OCI-LY7 (cell line): Measurements from ENCODE around the gene TACC3. TPM values are rescaled to one million over a fixed set of nuclear protein-coding genes. Genes with fewer than 3 reads are reported as not detected.

ENCODE experiments used
- BruUV-seq: library from RNA; stranded (reverse); fragments of 400-500 nt; replicated peaks from 2 replicates; lab custom pipeline; 2021; lab: Mats Ljungman, UMichigan
- CTCF ChIA-PET: fragments of 300-600 bp; sonication (Branson Sonifier 250); formaldehyde crosslinking; loops from one replicate; lab custom pipeline; 2022; ENCODE audit warnings: antibody characterized with exemption; ENCODE audit not compliant: unreplicated experiment; lab: Charles Lee
- POLR2A ChIA-PET: fragments of 300-600 bp; sonication (Branson Sonifier 250); formaldehyde crosslinking; loops from one replicate; lab custom pipeline; 2022; ENCODE audit warnings: antibody characterized with exemption; lab: Charles Lee
- DNase-seq: peaks from one replicate; pipeline ENCODE4 v3.0.0-alpha.2; 2015; ENCODE audit warnings: low spot score
- H2AFZ ChIP-seq: fragments of 200-600 bp; sonication (generic), shearing (Covaris generic); 2 replicates; pipeline ENCODE4 v1.6.1; 2014; ENCODE audit warnings: mild to moderate bottlenecking, antibody characterized with exemption, low read length, moderate library complexity
- H3K27ac ChIP-seq: fragments of 200-600 bp; sonication (generic); 2 replicates; pipeline ENCODE4 v1.5.1; 2014; ENCODE audit warnings: mixed run types, low read depth, mild to moderate bottlenecking, moderate library complexity, low read length, inconsistent platforms; ENCODE audit not compliant: poor library complexity, severe bottlenecking
- H3K36me3 ChIP-seq: fragments of 200-600 bp; sonication (generic); 2 replicates; pipeline ENCODE4 v1.6.1; 2014; ENCODE audit warnings: mild to moderate bottlenecking, antibody characterized with exemption, low read length, moderate library complexity, mixed read lengths; ENCODE audit not compliant: insufficient read depth
- H3K4me1 ChIP-seq: fragments of 200-600 bp; sonication (generic); 2 replicates; pipeline ENCODE4 v1.5.1; 2014; ENCODE audit warnings: mild to moderate bottlenecking, low read length; ENCODE audit not compliant: insufficient read depth, poor library complexity, severe bottlenecking
- H3K4me2 ChIP-seq: fragments of 200-600 bp; sonication (generic); 2 replicates; pipeline ENCODE4 v1.6.1; 2014; ENCODE audit warnings: mild to moderate bottlenecking, low read length
- H3K4me3 ChIP-seq: fragments of 200-600 bp; sonication (generic); 2 replicates; pipeline ENCODE4 v1.5.1; 2014; ENCODE audit warnings: mild to moderate bottlenecking, low read depth, low read length; ENCODE audit not compliant: poor library complexity, severe bottlenecking
- H3K79me2 ChIP-seq: fragments of 200-600 bp; sonication (generic); 2 replicates; pipeline ENCODE4 v1.6.1; 2016; ENCODE audit warnings: low read depth, mild to moderate bottlenecking, low read length, moderate library complexity, mixed read lengths; ENCODE audit not compliant: insufficient read depth
- H3K9me2 ChIP-seq: fragments of 200-600 bp; sonication (generic); 2 replicates; pipeline ENCODE4 v1.6.1; 2016; ENCODE audit warnings: mild to moderate bottlenecking, low read length, mixed read lengths; ENCODE audit not compliant: insufficient read depth
- H3K9me3 ChIP-seq: fragments of 200-600 bp; sonication (generic); 2 replicates; pipeline ENCODE4 v1.6.1; 2014; ENCODE audit warnings: mild to moderate bottlenecking, mixed run types, low read length, mixed read lengths
- H4K20me1 ChIP-seq: fragments of 200-600 bp; sonication (generic); 2 replicates; pipeline ENCODE4 v1.6.1; 2014; ENCODE audit warnings: mild to moderate bottlenecking, antibody characterized with exemption, low read length, moderate library complexity, mixed read lengths; ENCODE audit not compliant: insufficient read depth
- CTCF ChIP-seq: fragments of 200-600 bp; sonication (generic); conservative IDR thresholded peaks from 2 replicates; pipeline ENCODE4 v1.5.1; 2014; ENCODE audit warnings: mild to moderate bottlenecking, antibody characterized with exemption, low read length, moderate library complexity, mixed read lengths
- EZH2phosphoT487 ChIP-seq: fragments of 200-600 bp; sonication (generic); IDR thresholded peaks from 2 replicates; pipeline ENCODE4 v1.6.1; 2018; ENCODE audit warnings: low read depth, borderline replicate concordance, mild to moderate bottlenecking, mixed run types, antibody characterized with exemption, low read length, moderate library complexity, mixed read lengths
- intact Hi-C: fragments of 100-400 bp; cut with micrococcal nuclease; formaldehyde crosslinking; loops from one replicate; pipeline ENCODE4 v1.10.0; 2022; ENCODE audit not compliant: unreplicated experiment
- total RNA-seq, 2 experiments: library from RNA; depleted of rRNA in 1 of 2; stranded (reverse); fragments of >200 nt in 1 of 2; shearing (Covaris generic) in 1 of 2; gene quantifications; 2 replicates each; pipeline ENCODE4 v1.2.3, GENCODE V29; 2014 to 2022

The TACC3 gene
- total RNA-seq, 2 experiments from 2014 or later, result 100 to 257 TPM

- Histone ChIP-seq H3K79me2 (no peaks in the 10 kb centered on the region), H3K4me2 (no peak overlapping the region), H3K36me3 (no peaks in the 10 kb centered on the region), H3K4me1 (no peaks in the 10 kb centered on the region), H3K4me3 (no peak overlapping the region), H3K27ac (no peak overlapping the region), H3K9me3 (no peaks in the 10 kb centered on the region), H4K20me1 (no peaks in the 10 kb centered on the region), H3K9me2 (no peaks in the 10 kb centered on the region), H2AFZ (no peak overlapping the region)
- ChIA-PET POLR2A (no interaction called here), CTCF (no interaction called here)
- intact Hi-C loops, result no loop called here
- TF ChIP-seq CTCF, result no peak
- no peak for TF ChIP-seq EZH2phosphoT487
- no TSS peak for BruUV-seq
- no peak for DNase-seq
Measured at GRCh38 chr4:1756893-1757779, 35.8 kb downstream of the TACC3 start.

DNA sequence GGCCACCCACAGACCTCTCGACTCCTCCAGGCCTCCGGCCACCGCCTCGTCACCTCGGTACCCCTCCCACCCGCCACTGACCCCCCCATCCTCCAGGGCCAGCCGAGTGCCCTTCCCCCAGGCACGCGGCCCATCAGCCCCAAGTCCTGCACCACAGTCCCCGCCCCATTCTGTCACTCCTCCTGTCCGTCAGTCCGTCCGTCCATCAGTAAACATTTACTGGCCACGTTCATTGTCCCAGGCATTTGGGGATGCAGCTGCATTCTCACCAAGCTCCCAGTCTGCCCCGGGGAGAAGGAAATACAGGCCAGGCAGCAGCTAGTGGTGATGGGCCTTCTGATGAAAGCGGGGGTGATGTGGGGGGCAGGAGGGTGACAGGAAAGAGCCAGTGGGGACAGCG, 36.5 kb downstream of the TACC3 start:
- H3K9me2 ChIP-seq, result no peaks in the 10 kb centered on the region
- POLR2A ChIA-PET, result no interaction called here
- H3K9me3 ChIP-seq, result no peaks in the 10 kb centered on the region
- no peak overlapping the region for H3K4me3 ChIP-seq
- H3K36me3 ChIP-seq, result no peaks in the 10 kb centered on the region
- CTCF ChIA-PET, result no interaction called here
- BruUV-seq, result no TSS peak
- no peak overlapping the region for H3K4me2 ChIP-seq
- DNase-seq, result no peak
- H4K20me1 ChIP-seq, result no peaks in the 10 kb centered on the region
- H2AFZ ChIP-seq, result no peak overlapping the region
- intact Hi-C loops, result no loop called here
- no peak overlapping the region for H3K27ac ChIP-seq
- no peaks in the 10 kb centered on the region for H3K4me1 ChIP-seq
- H3K79me2 ChIP-seq, result no peaks in the 10 kb centered on the region
- TF ChIP-seq EZH2phosphoT487, result no peak
- no peak for TF ChIP-seq CTCF
